ENCODE results near the gene TBC1D32.
"Not testable (repeated sequence)": the region's sequence is repeated elsewhere in the genome, so short reads cannot be mapped to it uniquely, and the experiment has no call there.

TBC1D32 gene

GRCh38 chr6:121334299-121335086, at the start of gene TBC1D32:
Gene TBC1D32, minus strand, starts transcription at chr6:121334480. Its CDS starts 50 bp downstream, at chr6:121334430.
- DNase-seq: peak; percentile 78

GRCh38 chr6:121383478-121383877, 49.2 kb upstream of the TBC1D32 start:
- no peak for DNase-seq

- no peak for DNase-seq
These were observed 48.3 kb upstream of the TBC1D32 start for GRCh38 chr6:121382467-121383121.

- no peak for DNase-seq
These were observed 42.1 kb upstream of the TBC1D32 start for GRCh38 chr6:121376411-121376810.

- DNase-seq: not testable (repeated sequence)
These were observed 39.9 kb upstream of the TBC1D32 start for GRCh38 chr6:121374219-121374618.

GRCh38 chr6:121365536-121366521, 31.5 kb upstream of the TBC1D32 start:
- no peak for DNase-seq

- no peak for DNase-seq
These were observed 22.3 kb upstream of the TBC1D32 start for GRCh38 chr6:121356575-121356974.

GRCh38 chr6:121354764-121355163, 20.5 kb upstream of the TBC1D32 start:
- DNase-seq: no peak

- DNase-seq: no peak
These were observed 18.7 kb upstream of the TBC1D32 start for GRCh38 chr6:121352941-121353340.

- DNase-seq: no peak
These were observed 17.6 kb upstream of the TBC1D32 start for GRCh38 chr6:121351916-121352315.

- no peak for DNase-seq
These were observed 15.3 kb upstream of the TBC1D32 start for GRCh38 chr6:121349596-121349995.

GRCh38 chr6:121347484-121347883, 13.2 kb upstream of the TBC1D32 start:
- DNase-seq: no peak

GRCh38 chr6:121344539-121344938, 10.3 kb upstream of the TBC1D32 start:
- no peak for DNase-seq

- DNase-seq: no peak
These were observed 5.5 kb upstream of the TBC1D32 start for GRCh38 chr6:121339639-121340226.

GRCh38 chr6:121338956-121339355, 4.7 kb upstream of the TBC1D32 start:
- DNase-seq: no peak

GRCh38 chr6:121338366-121338765, 4.1 kb upstream of the TBC1D32 start:
- no peak for DNase-seq

- no peak for DNase-seq
These were observed 1.1 kb upstream of the TBC1D32 start for GRCh38 chr6:121335087-121336008.

GRCh38 chr6:121333694-121334093, 586 bp downstream of the TBC1D32 start:
- DNase-seq: not testable (repeated sequence)

- DNase-seq: no peak
These were observed 1.1 kb downstream of the TBC1D32 start for GRCh38 chr6:121333196-121333595.

- no peak for DNase-seq
These were observed 3.8 kb downstream of the TBC1D32 start for GRCh38 chr6:121330516-121330915.

GRCh38 chr6:121321282-121321681, 13.0 kb downstream of the TBC1D32 start:
- DNase-seq: no peak

- no peak for DNase-seq
These were observed 14.7 kb downstream of the TBC1D32 start for GRCh38 chr6:121319603-121320002.
